ENCODE data around the gene ZNF358.

GRCh38 chr19:7558667-7559066 lies 42.8 kb downstream of the ZNF358 start:
- TF ChIP-seq CTCF (conservative IDR thresholded peaks at IDR 0.05 in 1 of 2, IDR thresholded peaks at IDR 0.05 in 1 of 2; ENCODE audit: low read depth in 1 of 2, low read length in 2 of 2) (no peak), EZH2 (IDR thresholded peaks at IDR 0.05; ENCODE audit: low read length, missing control alignments) (no peak)

All from fibroblast of lung (primary cell).